SJSA1 (cell line): ENCODE results near the gene UBE4B. TPM values are rescaled to one million over a fixed set of nuclear protein-coding genes. Genes with fewer than 3 reads are reported as not detected.
"Not testable (repeated sequence)": the region's sequence is repeated elsewhere in the genome, so short reads cannot be mapped to it uniquely, and the experiment has no call there.

Experiments used
- DNase-seq, 2 experiments: peaks; one replicate each; pipeline ENCODE4 v3.0.0-alpha.2; 2015 to 2020; ENCODE audit warnings: low spot score in 2 of 2, low read depth in 1 of 2
- H3K27ac ChIP-seq: fragments of 250-450 bp; sonication (Bioruptor Pico); 2 replicates; pipeline ENCODE4 v1.5.1; 2020; ENCODE audit warnings: mild to moderate bottlenecking, moderate library complexity
- H3K27me3 ChIP-seq: fragments of 250-450 bp; sonication (Bioruptor Pico); replicated peaks from 2 replicates; pipeline ENCODE4 v1.5.1; 2020; ENCODE audit warnings: mild to moderate bottlenecking, moderate library complexity
- H3K36me3 ChIP-seq: fragments of 250-450 bp; sonication (Bioruptor Pico); 2 replicates; pipeline ENCODE4 v1.5.1; 2020; ENCODE audit warnings: mild to moderate bottlenecking
- H3K4me1 ChIP-seq: fragments of 250-450 bp; sonication (Bioruptor Pico); replicated peaks from 2 replicates; pipeline ENCODE4 v1.6.1; 2021; ENCODE audit warnings: mild to moderate bottlenecking
- H3K4me3 ChIP-seq: fragments of 250-450 bp; sonication (Bioruptor Pico); 2 replicates; pipeline ENCODE4 v1.5.1; 2020; ENCODE audit warnings: mild to moderate bottlenecking
- H3K9me3 ChIP-seq: fragments of 250-450 bp; sonication (Bioruptor Pico); replicated peaks from 2 replicates; pipeline ENCODE4 v1.5.1; 2020; ENCODE audit warnings: mild to moderate bottlenecking
- total RNA-seq: library from RNA; depleted of rRNA; stranded (reverse); fragments of >200 nt; shearing (Covaris generic); gene quantifications from 2 replicates; pipeline ENCODE4 v1.2.3, GENCODE V29; 2014

Gene UBE4B
- total RNA-seq, 1 experiment from 2014 or later: 35.2 TPM

DNA sequence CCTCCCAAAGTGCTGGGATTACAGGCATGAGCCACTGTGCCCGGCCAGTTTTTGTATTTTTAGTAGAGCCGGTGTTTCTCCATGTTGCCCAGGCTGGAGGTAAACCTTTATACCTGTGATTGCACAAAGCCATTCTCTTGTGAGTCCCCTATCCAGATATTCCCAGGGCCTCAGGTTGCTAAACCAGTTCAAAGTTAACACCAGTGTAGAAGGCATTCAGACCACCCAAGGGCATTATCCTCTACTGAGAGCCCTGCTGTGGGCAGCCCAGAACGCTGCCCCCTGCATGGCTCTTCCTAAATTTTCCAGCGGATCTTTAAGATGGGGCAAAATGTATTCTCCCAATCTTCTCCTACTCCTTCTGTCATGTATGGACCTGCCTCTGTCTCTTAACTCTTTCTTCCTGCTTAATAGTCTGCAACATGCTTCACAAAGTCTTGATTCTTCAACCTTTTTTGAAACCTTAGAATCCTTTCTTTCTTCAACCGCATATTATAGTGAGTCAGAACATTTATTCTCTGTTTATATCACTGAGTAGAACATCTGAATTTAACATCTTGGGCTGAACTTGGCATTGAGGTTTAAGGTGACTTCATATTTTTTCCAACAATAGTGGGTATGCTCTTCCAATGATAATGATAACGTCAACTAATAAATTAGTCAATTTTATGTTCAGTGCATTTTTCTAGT lies 36.0 kb downstream of the UBE4B start:
- H3K9me3 ChIP-seq: no peaks in the 10 kb centered on the region
- DNase-seq: peak; percentile 55 to 79
- no peak overlapping the region for H3K4me3 ChIP-seq
- H3K36me3 ChIP-seq: peaks cover 6% of the 10 kb centered on the region; the same call in 1 of the 2 replicates
- H3K27ac ChIP-seq: peak overlapping the region; percentile 45
- H3K27me3 ChIP-seq: no peaks in the 10 kb centered on the region
- H3K4me1 ChIP-seq: peaks cover 53% of the 10 kb centered on the region

DNA sequence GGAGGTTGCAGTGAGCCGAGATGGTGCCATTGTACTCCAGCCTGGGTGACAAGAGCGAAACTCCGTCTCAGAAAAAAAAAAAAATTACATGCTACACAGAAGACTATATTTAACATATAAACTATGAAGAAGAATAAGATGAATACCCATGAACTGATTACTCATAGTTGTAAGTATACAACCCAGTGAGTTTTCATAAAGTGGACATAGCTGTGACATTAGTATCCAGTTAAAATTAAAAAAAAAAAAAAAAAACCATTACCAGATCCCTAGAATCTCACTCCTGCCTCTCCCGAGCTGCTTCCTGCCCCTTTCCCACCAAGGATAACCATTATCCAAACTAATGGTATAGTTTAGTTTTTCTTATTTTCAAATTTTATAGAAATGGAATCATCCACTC lies 37.4 kb downstream of the UBE4B start:
- Histone ChIP-seq H3K27ac (peak overlapping the region; percentile 17; the same call in 1 of the 2 replicates), H3K9me3 (no peaks in the 10 kb centered on the region), H3K27me3 (no peaks in the 10 kb centered on the region), H3K36me3 (peaks cover 9% of the 10 kb centered on the region), H3K4me1 (peaks cover 62% of the 10 kb centered on the region), H3K4me3 (no peak overlapping the region)
- DNase-seq: peak in 1 of 2 experiments; percentile 25

DNA sequence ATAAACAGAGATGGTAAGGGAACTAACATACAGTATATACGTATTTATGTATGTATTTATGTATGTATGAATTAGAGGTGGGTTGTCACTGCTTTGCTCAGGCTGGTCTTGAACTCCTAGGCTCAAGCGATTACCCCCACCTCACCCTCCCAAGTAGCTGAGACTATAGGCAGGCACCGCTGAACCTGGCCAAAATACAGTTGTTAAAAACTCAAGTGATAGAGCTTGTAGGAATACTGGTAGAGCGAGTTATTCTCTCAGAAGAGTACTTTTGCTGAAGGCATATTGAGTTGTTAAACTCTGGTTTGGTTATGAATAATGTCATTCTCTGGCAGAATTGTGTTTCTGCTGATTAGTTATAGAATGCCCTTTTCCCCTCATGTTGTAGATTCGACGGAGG lies 38.9 kb downstream of the UBE4B start:
- Histone ChIP-seq H3K4me3 (no peak overlapping the region), H3K36me3 (peaks cover 19% of the 10 kb centered on the region), H3K9me3 (no peaks in the 10 kb centered on the region), H3K27ac (no peak overlapping the region), H3K27me3 (no peaks in the 10 kb centered on the region), H3K4me1 (peaks cover 49% of the 10 kb centered on the region)
- DNase-seq: no peak

DNA sequence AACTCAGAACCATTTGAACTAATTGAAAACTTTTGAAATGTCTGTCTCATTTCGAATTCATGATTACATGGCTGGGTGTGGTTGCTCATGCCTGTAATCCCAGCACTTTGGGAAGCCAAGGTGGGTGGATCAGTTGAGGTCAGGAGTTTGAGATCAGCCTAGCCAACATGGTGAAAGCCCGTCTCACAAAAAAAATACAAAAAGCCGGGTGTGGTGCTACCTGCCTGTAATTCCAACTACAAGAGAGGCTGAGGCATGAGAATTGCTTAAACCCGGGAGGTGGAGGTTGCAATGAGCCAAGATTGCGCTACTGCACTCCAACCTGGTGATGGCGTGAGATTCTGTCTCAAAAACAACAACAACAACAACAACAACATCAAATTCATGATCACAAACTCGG lies 40.6 kb downstream of the UBE4B start:
- H3K9me3 ChIP-seq, DNase-seq, H3K4me3 ChIP-seq, H3K27ac ChIP-seq, H3K27me3 ChIP-seq: not testable (repeated sequence)
- peaks cover 32% of the 10 kb centered on the region for H3K4me1 ChIP-seq
- peaks cover 24% of the 10 kb centered on the region for H3K36me3 ChIP-seq

DNA sequence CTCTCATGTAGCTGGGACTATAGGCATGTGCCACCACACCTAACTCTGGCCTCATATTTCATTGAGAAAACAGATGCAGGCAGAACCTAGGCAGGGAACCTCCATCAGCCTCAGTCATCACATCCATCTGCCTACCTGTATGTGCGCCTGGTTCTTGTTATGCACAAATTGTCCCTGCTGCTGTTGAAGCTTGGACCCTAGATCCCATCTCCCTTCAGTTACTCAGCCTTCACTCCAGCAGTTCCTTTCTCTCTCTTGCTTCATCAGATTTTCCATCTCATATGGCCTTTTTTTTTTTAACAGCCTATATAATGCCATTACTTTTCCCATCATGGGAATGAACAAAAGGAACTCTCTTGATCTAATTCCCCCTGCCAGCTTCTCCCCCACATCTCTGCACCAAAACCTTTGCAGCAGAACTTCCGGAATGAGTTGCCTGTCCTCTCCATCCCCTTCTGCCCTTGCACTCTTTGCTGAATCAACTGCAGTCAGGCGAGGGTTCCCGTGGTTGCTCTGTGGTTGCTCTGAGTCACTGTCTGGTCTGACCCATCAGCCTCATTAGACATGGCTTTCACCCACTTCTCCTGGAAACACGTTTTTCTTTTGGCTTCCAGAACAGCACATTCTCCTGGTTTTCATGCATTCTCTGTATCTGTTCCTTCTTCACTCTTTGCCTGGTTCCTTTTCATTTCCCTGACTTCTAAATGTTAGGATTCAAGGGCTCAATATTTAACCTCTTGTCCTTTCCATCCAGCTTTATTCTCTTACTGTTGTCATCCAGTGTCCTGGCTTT lies 41.5 kb downstream of the UBE4B start:
- Histone ChIP-seq H3K36me3 (peaks cover 24% of the 10 kb centered on the region), H3K4me1 (peaks cover 23% of the 10 kb centered on the region), H3K27me3 (no peaks in the 10 kb centered on the region), H3K4me3 (no peak overlapping the region), H3K9me3 (no peaks in the 10 kb centered on the region), H3K27ac (peak overlapping the region; percentile 22)
- peak; percentile 80 to 88 for DNase-seq

DNA sequence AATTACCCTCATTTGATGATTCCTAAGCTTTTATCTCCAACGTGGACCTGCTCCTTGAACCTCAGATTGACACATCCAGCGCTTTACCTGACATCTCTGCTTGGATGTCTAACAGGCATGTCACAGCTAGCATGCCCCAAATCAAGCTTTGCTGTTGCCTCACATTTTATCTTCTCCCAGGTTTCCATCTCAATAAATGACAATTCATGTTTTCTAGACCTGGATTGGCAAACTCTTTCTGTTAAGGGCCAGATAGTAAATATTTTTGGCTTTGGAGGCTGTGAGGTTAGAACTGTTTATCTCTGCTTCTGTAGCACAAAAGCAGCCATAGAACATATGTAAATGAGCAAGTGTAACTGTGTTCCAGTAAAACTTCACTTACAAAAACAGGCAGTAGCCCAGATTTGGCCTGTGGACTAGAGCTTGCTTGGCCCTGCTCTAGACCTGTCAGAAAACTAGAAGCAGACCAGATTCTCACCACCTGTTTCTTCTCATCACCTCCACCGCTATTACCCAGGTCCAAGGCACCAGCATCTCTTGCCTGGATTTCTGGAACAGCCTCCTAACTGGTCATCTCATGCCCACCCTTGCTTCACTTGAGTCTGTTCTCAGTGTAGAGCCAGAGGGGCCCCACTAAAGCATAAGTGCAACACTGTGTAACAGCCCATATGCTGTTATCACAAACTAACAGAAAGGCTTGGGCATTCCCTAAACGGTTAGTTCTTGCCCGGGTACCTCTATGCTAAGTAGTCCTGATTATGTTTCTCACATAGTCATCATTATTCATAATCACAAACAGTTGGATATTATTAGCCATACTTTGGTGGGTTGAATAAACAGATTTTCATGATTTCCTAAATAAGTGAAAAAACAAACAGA lies 42.3 kb downstream of the UBE4B start:
- peak overlapping the region; percentile 22 for H3K27ac ChIP-seq
- no peak overlapping the region for H3K4me3 ChIP-seq
- H3K4me1 ChIP-seq: peaks cover 15% of the 10 kb centered on the region
- DNase-seq: no peak
- H3K36me3 ChIP-seq: peaks cover 24% of the 10 kb centered on the region
- H3K27me3 ChIP-seq: no peaks in the 10 kb centered on the region
- H3K9me3 ChIP-seq: no peaks in the 10 kb centered on the region

DNA sequence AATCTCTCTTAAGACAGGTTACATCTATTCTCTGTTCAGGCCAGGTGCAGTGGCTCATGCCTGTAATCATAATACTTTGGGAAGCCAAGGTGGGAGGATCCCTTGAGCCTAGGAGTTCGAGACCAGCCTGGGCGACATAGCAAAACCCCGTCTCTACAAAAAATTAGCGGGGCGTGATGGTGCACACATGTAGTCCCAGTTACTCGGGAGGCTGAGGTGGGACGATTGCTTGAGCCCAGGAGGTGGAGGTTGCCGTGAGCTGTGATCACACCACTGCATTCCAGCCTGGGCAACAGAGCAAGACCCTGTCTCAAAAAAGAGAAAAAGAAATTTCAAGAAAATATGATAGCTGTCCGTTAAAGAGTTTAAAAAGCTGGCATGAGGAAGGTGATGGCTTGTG lies 43.0 kb downstream of the UBE4B start:
- DNase-seq: no peak
- H3K9me3 ChIP-seq: no peaks in the 10 kb centered on the region
- no peak overlapping the region for H3K4me3 ChIP-seq
- no peaks in the 10 kb centered on the region for H3K27me3 ChIP-seq
- peaks cover 28% of the 10 kb centered on the region for H3K36me3 ChIP-seq
- H3K4me1 ChIP-seq: peaks cover 15% of the 10 kb centered on the region
- no peak overlapping the region for H3K27ac ChIP-seq

DNA sequence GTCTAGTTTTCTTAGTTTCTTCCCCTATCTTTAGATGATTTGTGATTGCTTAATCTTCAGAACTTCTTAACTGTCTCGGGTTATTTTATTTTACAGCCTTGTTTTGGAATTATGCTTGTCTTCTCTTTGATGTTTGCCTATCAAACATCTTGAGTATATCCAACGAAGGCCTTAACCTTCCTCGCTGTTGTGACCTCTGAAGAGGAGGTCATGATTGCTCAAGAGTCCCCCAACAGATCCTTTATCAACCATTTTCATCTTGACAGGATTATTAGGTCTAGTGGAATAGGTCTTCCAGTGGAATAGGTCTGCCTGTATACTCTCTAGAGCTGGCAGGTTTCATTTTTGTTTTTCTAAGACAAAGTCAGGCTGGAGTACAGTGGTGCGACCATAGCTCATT lies 45.7 kb downstream of the UBE4B start:
- H3K27me3 ChIP-seq: no peaks in the 10 kb centered on the region
- no peak for DNase-seq
- H3K9me3 ChIP-seq: no peaks in the 10 kb centered on the region
- peaks cover 15% of the 10 kb centered on the region for H3K4me1 ChIP-seq
- no peak overlapping the region for H3K4me3 ChIP-seq
- H3K27ac ChIP-seq: no peak overlapping the region
- H3K36me3 ChIP-seq: peaks cover 26% of the 10 kb centered on the region

DNA sequence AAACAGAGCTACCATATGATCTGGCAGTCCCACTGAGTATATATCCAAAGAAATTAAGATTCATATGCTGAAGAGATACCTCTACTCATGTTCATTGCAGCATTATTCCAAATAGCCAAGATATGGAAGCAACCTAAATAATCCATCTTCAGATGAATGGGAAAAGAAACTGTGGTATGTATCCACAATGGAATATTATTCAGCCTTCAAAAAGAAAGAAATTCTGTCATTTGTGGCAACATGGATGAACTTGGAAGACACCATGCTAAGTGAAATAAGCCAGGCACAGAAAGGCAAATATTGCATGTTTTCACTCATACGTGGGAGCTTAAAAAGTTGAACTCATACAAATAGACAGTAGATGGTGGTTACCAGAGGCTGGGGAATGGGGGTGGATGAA lies 47.8 kb downstream of the UBE4B start:
- H3K4me3 ChIP-seq: no peak overlapping the region
- no peaks in the 10 kb centered on the region for H3K27me3 ChIP-seq
- peaks cover 19% of the 10 kb centered on the region for H3K36me3 ChIP-seq
- no peak for DNase-seq
- H3K9me3 ChIP-seq: no peaks in the 10 kb centered on the region
- no peak overlapping the region for H3K27ac ChIP-seq
- peaks cover 2% of the 10 kb centered on the region; the same call in 1 of the 2 replicates for H3K4me1 ChIP-seq

DNA sequence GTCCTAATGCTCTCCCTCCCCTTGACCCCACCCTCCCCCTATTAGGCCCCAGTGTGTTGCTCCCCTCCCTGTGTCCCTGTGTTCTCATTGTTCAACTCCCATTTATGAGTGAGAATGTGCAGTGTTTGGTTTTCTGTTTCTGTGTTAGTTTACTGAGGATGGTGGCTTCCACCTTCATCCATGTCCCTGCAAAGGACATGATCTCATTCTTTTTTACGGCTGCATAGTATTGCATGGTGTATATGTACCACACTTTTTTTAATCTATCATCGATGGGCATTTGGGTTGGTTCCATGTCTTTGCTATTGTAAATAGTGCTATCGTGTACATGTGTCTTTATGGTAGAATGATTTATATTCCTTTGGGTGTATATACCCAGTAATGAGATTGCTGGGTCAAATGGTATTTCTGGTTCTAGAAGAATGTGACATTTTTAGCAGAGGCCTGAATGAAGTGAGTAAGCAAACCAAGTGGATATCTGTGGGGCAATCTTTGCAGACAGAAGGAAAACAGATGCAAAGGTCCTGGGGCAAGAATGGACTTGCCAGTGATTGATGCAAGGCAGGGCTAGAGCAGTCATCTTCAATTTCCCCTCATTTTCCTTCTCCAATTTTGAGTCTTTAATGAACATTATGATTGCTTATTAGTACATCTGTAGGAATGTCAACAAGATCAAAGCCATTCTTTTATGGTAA lies 50.2 kb downstream of the UBE4B start:
- H3K27me3 ChIP-seq: no peaks in the 10 kb centered on the region
- H3K27ac ChIP-seq: no peak overlapping the region
- H3K4me3 ChIP-seq: no peak overlapping the region
- 0 out of 2 replicates have a peak, but pooled peaks cover 2% of the 10 kb centered on the region for H3K4me1 ChIP-seq
- no peaks in the 10 kb centered on the region for H3K9me3 ChIP-seq
- no peak for DNase-seq
- H3K36me3 ChIP-seq: peaks cover 8% of the 10 kb centered on the region

DNA sequence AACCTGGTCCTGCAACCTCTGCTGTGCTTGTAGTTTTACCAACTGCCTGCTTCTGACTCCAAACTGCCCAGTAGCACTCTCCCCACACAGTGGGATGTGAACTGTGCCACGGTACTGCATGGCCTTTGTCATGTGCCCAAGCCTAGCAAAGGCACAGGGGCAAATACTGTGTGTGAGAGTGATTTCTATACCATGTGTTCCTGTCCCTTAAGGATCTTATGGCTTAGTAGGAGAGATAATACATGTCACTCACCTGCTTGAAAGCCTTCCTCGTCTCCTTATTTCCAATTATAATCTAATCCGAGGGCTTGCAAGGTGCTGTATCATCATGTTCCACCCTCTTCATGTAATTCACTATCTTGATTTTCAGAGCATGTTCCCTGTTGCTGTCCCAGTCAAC lies 51.3 kb downstream of the UBE4B start:
- H3K9me3 ChIP-seq: no peaks in the 10 kb centered on the region
- H3K4me3 ChIP-seq: no peak overlapping the region
- no peak for DNase-seq
- 0 out of 2 replicates have a peak, but pooled peaks cover 2% of the 10 kb centered on the region for H3K4me1 ChIP-seq
- H3K27me3 ChIP-seq: no peaks in the 10 kb centered on the region
- no peak overlapping the region for H3K27ac ChIP-seq
- H3K36me3 ChIP-seq: peaks cover 8% of the 10 kb centered on the region

DNA sequence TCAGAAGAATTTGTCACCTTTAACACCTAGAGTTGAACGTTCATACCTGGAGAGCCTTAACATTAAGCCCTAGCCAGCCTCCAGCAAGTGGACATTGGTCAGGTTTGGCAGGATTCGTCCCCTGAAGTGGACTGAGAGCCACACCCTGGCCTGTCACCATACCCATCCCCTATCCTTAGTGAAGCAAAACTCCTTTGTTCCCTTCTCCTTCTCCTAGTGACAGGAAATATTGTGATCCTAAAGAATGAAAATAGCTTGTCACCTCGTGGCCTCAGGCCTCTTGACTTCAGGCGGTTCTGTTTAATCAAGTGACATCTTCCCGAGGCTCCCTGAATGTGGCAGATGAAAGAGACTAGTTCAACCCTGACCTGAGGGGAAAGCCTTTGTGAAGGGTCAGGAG lies 52.3 kb downstream of the UBE4B start:
- 0 out of 2 replicates have a peak, but pooled peaks cover 2% of the 10 kb centered on the region for H3K4me1 ChIP-seq
- no peak overlapping the region for H3K4me3 ChIP-seq

DNA sequence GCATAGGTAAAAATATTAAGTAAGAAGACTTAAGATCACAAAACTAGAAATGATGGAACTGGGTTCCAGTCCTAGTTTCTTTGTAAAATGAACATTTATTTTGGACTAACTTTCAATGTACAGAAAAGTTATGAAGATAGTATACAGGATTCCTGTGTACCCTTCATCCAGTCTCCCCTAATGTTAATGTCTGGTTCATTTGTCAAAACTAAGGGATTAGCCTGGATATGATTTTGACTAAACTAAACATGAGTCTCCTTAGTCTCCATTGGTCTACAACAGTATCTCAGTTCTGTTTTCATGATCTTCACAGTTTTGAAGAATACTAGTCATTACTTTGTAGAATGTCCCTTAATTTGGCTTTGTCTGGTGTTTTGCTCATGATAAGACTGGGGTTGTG lies 54.5 kb downstream of the UBE4B start:
- H3K36me3 ChIP-seq: peaks cover 3% of the 10 kb centered on the region; the same call in 1 of the 2 replicates
- 0 out of 2 replicates have a peak, but pooled peaks cover 2% of the 10 kb centered on the region for H3K4me1 ChIP-seq
- DNase-seq: no peak
- H3K27ac ChIP-seq: no peak overlapping the region
- H3K4me3 ChIP-seq: no peak overlapping the region
- no peaks in the 10 kb centered on the region for H3K9me3 ChIP-seq
- H3K27me3 ChIP-seq: no peaks in the 10 kb centered on the region

More for the DNA sequence above, 52.3 kb downstream of the UBE4B start:
- Histone ChIP-seq H3K27ac (no peak overlapping the region), H3K27me3 (no peaks in the 10 kb centered on the region), H3K9me3 (no peaks in the 10 kb centered on the region), H3K36me3 (peaks cover 8% of the 10 kb centered on the region)
- no peak for DNase-seq
